Uterus (tissue), 4 donors: Measurements from ENCODE around the gene OTOGL. TPM values are rescaled to one million over a fixed set of nuclear protein-coding genes. Genes with fewer than 3 reads are reported as not detected.
"Not testable (repeated sequence)": the region's sequence is repeated elsewhere in the genome, so short reads cannot be mapped to it uniquely, and the experiment has no call there.

ENCODE experiments used
- DNase-seq, 2 donors: peaks; one replicate each; pipeline ENCODE4 v3.0.0-alpha.2; 2019 to 2020
- H3K27ac ChIP-seq, 2 donors: fragments of 200-600 bp; sonication (generic); 1 replicate in 1 of 2; 2 replicates in 1 of 2; pipeline ENCODE4 v1.5.1; 2016 to 2018
- H3K27me3 ChIP-seq, 2 donors: fragments of 200-600 bp; sonication (generic); one replicate each; pipeline ENCODE4 v1.5.1; 2018 to 2019; ENCODE audit warnings: control low read depth in 1 of 2
- H3K36me3 ChIP-seq, 2 donors: fragments of 200-600 bp; sonication (generic); one replicate each; pipeline ENCODE4 v1.5.1; 2019; ENCODE audit warnings: control low read depth in 1 of 2
- H3K4me1 ChIP-seq, 2 donors: fragments of 200-600 bp; sonication (generic); one replicate each; pipeline ENCODE4 v1.5.1; 2018 to 2019; ENCODE audit warnings: control low read depth in 1 of 2
- H3K4me3 ChIP-seq, 2 donors: fragments of 200-600 bp; sonication (generic); 1 replicate in 1 of 2; 2 replicates in 1 of 2; pipeline ENCODE4 v1.5.1; 2018 to 2019; ENCODE audit warnings: mild to moderate bottlenecking in 1 of 2
- H3K9me3 ChIP-seq, 2 donors: fragments of 200-600 bp; sonication (generic); one replicate each; pipeline ENCODE4 v1.5.1; 2019; ENCODE audit warnings: control low read depth in 1 of 2
- POLR2A ChIP-seq, 2 donors: fragments of 450-650 bp; IDR thresholded peaks; one replicate each; pipeline ENCODE4 v1.6.1; 2016; ENCODE audit warnings: antibody characterized with exemption in 2 of 2, mild to moderate bottlenecking in 1 of 2, moderate library complexity in 1 of 2
- intact Hi-C: fragments of 100-400 bp; cut with DNase I; formaldehyde crosslinking; loops from one replicate; pipeline ENCODE4 v1.15.1; 2023; ENCODE audit warnings: low total_unique reads
- total RNA-seq, 4 donors: library from RNA; depleted of rRNA in 3 of 4; stranded (reverse); fragments of >200 nt in 3 of 4; gene quantifications; one replicate each; pipeline versions ENCODE4 v1.1.0 to v1.2.4, GENCODE V29; 2014 to 2023
- TF ChIP-seq, protein P1 (sequence below), 4 experiments: fragments of 200-600 bp in 2 of 4; fragments of 450-650 bp in 2 of 4; sonication (generic) in 2 of 4; IDR thresholded peaks; one replicate each; pipeline ENCODE4 v1.5.1; 2016 to 2019; ENCODE audit warnings: antibody characterized with exemption in 4 of 4, mild to moderate bottlenecking in 2 of 4, moderate library complexity in 1 of 4
- donor health status: DM: yes; HTN: yes; CAD: no.

OTOGL gene
- total RNA-seq, 4 donors from 2014 or later: 0.26 to 1.8 (median 1.2) TPM

DNA sequence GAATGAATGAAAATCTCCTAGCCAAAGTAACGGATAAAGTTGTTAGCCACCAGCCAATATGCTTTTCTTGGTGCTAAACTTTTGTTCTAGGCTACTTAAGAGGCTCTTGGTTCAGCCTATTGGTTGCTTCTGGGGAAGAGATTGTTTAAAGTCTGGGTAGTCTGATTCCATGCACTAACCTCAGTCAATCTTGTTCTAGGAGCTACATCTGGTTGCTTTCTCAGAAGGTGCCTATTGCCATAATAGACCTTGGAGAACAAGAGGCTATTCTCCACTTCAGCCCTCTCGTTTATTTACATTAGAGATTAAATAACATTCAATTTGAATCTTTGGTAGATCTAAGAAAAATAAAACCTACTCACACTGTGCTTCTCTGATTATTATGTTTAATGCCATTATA is 40.8 kb upstream of the OTOGL start:
- no peak for DNase-seq
- intact Hi-C loops: no loop called here
- H3K27me3 ChIP-seq: no peaks in the 10 kb centered on the region
- no peak for TF ChIP-seq POLR2A (IDR thresholded peaks at IDR 0.05)
- TF ChIP-seq, protein P1, sequence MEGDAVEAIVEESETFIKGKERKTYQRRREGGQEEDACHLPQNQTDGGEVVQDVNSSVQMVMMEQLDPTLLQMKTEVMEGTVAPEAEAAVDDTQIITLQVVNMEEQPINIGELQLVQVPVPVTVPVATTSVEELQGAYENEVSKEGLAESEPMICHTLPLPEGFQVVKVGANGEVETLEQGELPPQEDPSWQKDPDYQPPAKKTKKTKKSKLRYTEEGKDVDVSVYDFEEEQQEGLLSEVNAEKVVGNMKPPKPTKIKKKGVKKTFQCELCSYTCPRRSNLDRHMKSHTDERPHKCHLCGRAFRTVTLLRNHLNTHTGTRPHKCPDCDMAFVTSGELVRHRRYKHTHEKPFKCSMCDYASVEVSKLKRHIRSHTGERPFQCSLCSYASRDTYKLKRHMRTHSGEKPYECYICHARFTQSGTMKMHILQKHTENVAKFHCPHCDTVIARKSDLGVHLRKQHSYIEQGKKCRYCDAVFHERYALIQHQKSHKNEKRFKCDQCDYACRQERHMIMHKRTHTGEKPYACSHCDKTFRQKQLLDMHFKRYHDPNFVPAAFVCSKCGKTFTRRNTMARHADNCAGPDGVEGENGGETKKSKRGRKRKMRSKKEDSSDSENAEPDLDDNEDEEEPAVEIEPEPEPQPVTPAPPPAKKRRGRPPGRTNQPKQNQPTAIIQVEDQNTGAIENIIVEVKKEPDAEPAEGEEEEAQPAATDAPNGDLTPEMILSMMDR (IDR thresholded peaks at IDR 0.05): no peak
- H3K4me3 ChIP-seq: no peak overlapping the region
- H3K4me1 ChIP-seq: no peaks in the 10 kb centered on the region
- no peak overlapping the region for H3K27ac ChIP-seq
- H3K9me3 ChIP-seq: no peaks in the 10 kb centered on the region
- no peaks in the 10 kb centered on the region for H3K36me3 ChIP-seq

DNA sequence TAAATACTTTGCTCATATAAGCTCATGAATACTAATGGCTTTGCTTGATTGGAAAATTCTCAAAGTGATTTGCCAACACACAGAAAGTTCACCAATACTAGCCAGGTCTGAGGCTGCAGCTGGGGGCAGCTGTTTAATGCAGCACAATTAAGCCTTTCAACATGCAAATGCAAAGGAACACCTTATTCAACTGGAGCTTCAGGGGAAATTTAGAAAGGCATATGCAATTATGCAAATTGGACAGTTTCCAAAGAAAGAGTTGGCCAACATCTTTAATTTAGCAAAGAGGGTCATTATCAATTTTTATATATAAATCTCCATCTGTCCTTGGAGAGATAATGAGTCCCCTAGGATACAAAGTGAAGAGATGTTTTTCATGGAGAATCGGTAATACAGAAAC is 40.2 kb upstream of the OTOGL start:
- DNase-seq: no peak
- Histone ChIP-seq H3K27ac (no peak overlapping the region), H3K4me3 (no peak overlapping the region), H3K9me3 (no peaks in the 10 kb centered on the region), H3K27me3 (no peaks in the 10 kb centered on the region), H3K4me1 (no peaks in the 10 kb centered on the region), H3K36me3 (no peaks in the 10 kb centered on the region)
- no peak for TF ChIP-seq POLR2A (IDR thresholded peaks at IDR 0.05)
- TF ChIP-seq, protein P1 (IDR thresholded peaks at IDR 0.05): no peak
- intact Hi-C loops: no loop called here

DNA sequence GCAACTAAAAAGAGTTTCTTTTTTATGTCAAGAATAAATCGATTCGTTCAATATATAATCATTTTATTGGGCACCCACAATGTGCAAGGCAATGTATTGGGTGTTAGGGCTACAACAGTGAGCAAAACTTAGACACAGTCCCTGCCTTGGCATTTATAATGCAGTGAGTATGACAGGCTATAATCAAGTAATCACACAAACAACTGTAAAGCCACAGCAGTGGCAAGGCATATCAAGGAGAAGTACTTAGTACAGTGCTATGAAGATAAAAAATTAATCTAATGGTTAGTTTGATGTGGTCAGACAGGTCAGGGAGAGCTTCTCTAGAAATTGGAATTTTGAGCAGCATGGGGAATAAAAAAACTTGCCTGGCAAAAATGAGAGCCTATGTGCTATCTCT is 39.5 kb upstream of the OTOGL start:
- intact Hi-C loops: no loop called here
- no peaks in the 10 kb centered on the region for H3K9me3 ChIP-seq
- no peaks in the 10 kb centered on the region for H3K27me3 ChIP-seq
- TF ChIP-seq, protein P1 (IDR thresholded peaks at IDR 0.05): no peak
- no peak for TF ChIP-seq POLR2A (IDR thresholded peaks at IDR 0.05)
- H3K27ac ChIP-seq: no peak overlapping the region
- H3K4me1 ChIP-seq: no peaks in the 10 kb centered on the region
- DNase-seq: no peak
- H3K36me3 ChIP-seq: no peaks in the 10 kb centered on the region
- no peak overlapping the region for H3K4me3 ChIP-seq

DNA sequence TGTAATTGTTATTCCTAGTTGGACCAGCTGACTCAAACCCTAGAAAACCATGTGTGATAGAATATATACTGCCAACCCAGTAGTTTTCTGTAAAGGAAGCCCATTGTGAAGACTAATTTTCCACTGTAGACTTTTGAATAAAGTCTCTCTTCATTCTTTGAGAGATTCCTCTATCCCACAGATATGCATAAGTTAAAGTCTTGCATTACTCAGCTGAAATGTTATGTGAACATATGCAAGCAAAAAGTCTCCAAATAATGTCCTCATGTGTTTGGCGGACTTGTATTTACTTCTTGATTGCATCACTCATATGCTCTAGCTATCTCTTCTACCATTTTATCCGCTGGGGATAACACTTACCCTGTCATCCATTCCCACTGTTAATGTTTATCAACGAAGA is 35.1 kb upstream of the OTOGL start:
- no peaks in the 10 kb centered on the region for H3K4me1 ChIP-seq
- H3K36me3 ChIP-seq: no peaks in the 10 kb centered on the region
- no peak overlapping the region for H3K4me3 ChIP-seq
- TF ChIP-seq, protein P1 (IDR thresholded peaks at IDR 0.05): no peak
- no peak for TF ChIP-seq POLR2A (IDR thresholded peaks at IDR 0.05)
- H3K27ac ChIP-seq: no peak overlapping the region
- no peak for DNase-seq
- no peaks in the 10 kb centered on the region for H3K9me3 ChIP-seq
- intact Hi-C loops: no loop called here
- H3K27me3 ChIP-seq: no peaks in the 10 kb centered on the region

DNA sequence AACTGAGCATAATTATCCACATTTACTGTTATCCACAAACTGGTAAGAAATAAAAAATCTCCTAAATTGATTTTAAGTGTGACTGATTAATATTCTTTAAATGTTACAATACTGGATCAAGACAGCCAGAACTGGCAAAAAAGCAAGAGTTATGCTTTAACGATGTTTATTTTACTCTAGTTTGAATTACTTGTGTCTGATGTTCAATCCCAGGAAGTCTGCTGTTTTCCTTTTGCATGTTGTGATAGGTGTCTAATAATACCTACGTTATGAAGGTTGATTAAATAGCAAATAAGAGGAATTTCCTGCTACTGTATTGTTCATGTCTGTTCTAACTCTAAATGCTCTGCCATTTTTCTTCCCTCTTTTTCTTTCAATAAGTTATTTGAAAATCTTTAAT is 34.4 kb upstream of the OTOGL start:
- no peaks in the 10 kb centered on the region for H3K27me3 ChIP-seq
- no peaks in the 10 kb centered on the region for H3K36me3 ChIP-seq
- no peaks in the 10 kb centered on the region for H3K9me3 ChIP-seq
- no peak for TF ChIP-seq POLR2A (IDR thresholded peaks at IDR 0.05)
- DNase-seq: no peak
- no peaks in the 10 kb centered on the region for H3K4me1 ChIP-seq
- H3K27ac ChIP-seq: no peak overlapping the region
- intact Hi-C loops: no loop called here
- no peak overlapping the region for H3K4me3 ChIP-seq

DNA sequence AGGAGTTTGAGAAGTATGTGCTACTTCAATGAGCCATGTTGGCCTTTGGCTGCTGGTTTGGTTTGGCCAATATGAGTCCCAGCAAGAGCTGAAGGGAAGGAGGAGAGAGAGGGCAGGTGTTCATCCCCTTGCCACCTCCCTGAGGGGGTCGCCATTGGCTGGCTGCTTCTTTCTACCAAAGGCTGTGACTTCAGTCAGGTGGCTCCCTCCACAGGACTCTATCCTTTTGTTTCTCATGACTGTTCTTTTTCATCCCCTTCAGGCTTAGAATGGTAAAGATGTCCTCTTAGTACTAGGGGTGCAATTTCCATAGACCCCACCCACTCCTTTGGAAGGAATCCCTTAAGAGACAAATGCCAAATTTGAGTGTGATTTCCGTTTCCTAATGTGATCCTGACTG is 31.2 kb upstream of the OTOGL start:
- H3K27ac ChIP-seq: no peak overlapping the region
- no peaks in the 10 kb centered on the region for H3K9me3 ChIP-seq
- H3K36me3 ChIP-seq: no peaks in the 10 kb centered on the region
- TF ChIP-seq, protein P1 (IDR thresholded peaks at IDR 0.05): no peak
- TF ChIP-seq POLR2A (IDR thresholded peaks at IDR 0.05): no peak
- no peaks in the 10 kb centered on the region for H3K4me1 ChIP-seq
- intact Hi-C loops: no loop called here
- H3K27me3 ChIP-seq: no peaks in the 10 kb centered on the region
- no peak overlapping the region for H3K4me3 ChIP-seq
- no peak for DNase-seq

DNA sequence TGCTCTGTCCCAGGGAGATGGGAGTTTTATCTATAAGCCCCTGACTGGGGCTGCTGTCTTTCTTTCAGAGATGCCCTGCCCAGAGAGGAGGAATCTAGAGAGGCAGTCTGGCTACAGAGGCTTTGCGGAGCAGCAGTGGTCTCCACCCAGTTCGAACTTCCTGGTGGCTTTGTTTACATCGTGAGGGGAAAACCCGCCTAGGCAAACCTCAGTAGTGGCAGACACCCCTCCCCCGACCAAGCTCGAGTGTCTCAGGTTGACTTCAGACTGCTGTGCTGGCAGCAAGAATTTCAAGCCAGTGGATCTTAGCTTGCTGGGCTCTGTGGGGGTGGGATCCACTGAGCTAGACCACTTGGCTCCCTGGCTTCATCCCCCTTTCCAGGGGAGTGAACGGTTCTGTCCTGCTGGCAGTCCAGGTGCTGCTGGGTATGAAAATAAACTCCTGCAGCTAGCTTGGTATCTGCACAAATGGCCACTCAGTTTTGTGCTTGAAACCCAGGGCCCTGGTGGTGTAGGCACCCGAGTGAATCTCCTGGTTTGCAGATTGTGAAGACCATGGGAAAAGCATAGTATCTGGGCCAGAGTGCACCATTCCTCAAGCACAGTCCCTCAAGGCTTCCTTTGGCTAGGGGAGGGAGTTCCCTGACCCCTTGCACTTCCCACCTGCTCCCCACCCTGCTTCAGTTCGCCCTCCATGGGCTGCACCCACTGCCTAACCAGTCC is 15.3 kb upstream of the OTOGL start:
- intact Hi-C loops, H3K4me1 ChIP-seq, DNase-seq, H3K36me3 ChIP-seq, H3K27me3 ChIP-seq, H3K9me3 ChIP-seq, H3K4me3 ChIP-seq, H3K27ac ChIP-seq: not testable (repeated sequence)
